ENCODE results near the gene DOCK10.
A peak's percentile ranks its signal among the peaks of the same experiment; 100 is the strongest.

The DOCK10 gene

GRCh38 chr2:225040856-225041206, 1.4 kb downstream of the DOCK10 start:
- peak; percentile 27 to 38 for DNase-seq

GRCh38 chr2:225040142-225040541, 2.1 kb downstream of the DOCK10 start:
- no peak for DNase-seq

- no peak for DNase-seq
Observed at GRCh38 chr2:225038231-225038523, 4.1 kb downstream of the DOCK10 start.

GRCh38 chr2:225037415-225038230, 4.6 kb downstream of the DOCK10 start:
- peak; percentile 53 to 69 for DNase-seq

GRCh38 chr2:225036431-225036830, 5.8 kb downstream of the DOCK10 start:
- DNase-seq, result no peak

GRCh38 chr2:225033440-225034318, 8.6 kb downstream of the DOCK10 start:
- no peak for DNase-seq

- DNase-seq, result no peak
Observed at GRCh38 chr2:225032246-225032645, 10.0 kb downstream of the DOCK10 start.

- no peak for DNase-seq
Observed at GRCh38 chr2:225031599-225031998, 10.7 kb downstream of the DOCK10 start.

GRCh38 chr2:225030893-225031292, 11.4 kb downstream of the DOCK10 start:
- DNase-seq, result no peak

GRCh38 chr2:225030203-225030602, 12.1 kb downstream of the DOCK10 start:
- no peak for DNase-seq

- DNase-seq, result no peak
Observed at GRCh38 chr2:225028572-225028971, 13.7 kb downstream of the DOCK10 start.

- no peak for DNase-seq
Observed at GRCh38 chr2:225027061-225027762, 15.1 kb downstream of the DOCK10 start.

- peak; percentile 84 to 87 for DNase-seq
Observed at GRCh38 chr2:225025917-225026571, 16.2 kb downstream of the DOCK10 start.

- no peak for DNase-seq
Observed at GRCh38 chr2:225022188-225022587, 20.1 kb downstream of the DOCK10 start.

GRCh38 chr2:225020168-225020849, 22.0 kb downstream of the DOCK10 start:
- DNase-seq, result no peak

GRCh38 chr2:225019105-225019504, 23.2 kb downstream of the DOCK10 start:
- no peak for DNase-seq

GRCh38 chr2:225017713-225018112, 24.6 kb downstream of the DOCK10 start:
- DNase-seq, result no peak

- DNase-seq, result no peak
Observed at GRCh38 chr2:225017098-225017685, 25.1 kb downstream of the DOCK10 start.

GRCh38 chr2:225013425-225014365, 28.6 kb downstream of the DOCK10 start:
- DNase-seq, result no peak

- DNase-seq, result no peak
Observed at GRCh38 chr2:225011585-225011984, 30.7 kb downstream of the DOCK10 start.

- DNase-seq, result no peak
Observed at GRCh38 chr2:225010804-225011203, 31.5 kb downstream of the DOCK10 start.

All from AML-193 (cell line).